IMR-90 (cell line): ENCODE data around the gene CUBN. TPM values are rescaled to one million over a fixed set of nuclear protein-coding genes. Genes with fewer than 3 reads are reported as not detected.

Source experiments
- ATAC-seq: fragments of 200-7000 bp; cut with Tn5 transposase; 2 replicates; pipeline ENCODE4 v1.9.1; 2020; ENCODE audit warnings: low read depth, mild to moderate bottlenecking, moderate library complexity
- BruUV-seq: library from RNA; stranded (reverse); fragments of 400-500 nt; replicated peaks from 2 replicates; lab custom pipeline; 2021; lab: Mats Ljungman, UMichigan
- CTCF ChIA-PET: fragments of 300-600 bp; formaldehyde crosslinking; extraction: SDS; loops from one replicate; lab custom pipeline; 2021; ENCODE audit warnings: antibody characterized with exemption; lab: Yijun Ruan, JAX
- POLR2A ChIA-PET: fragments of 300-600 bp; sonication (Branson Sonifier 250); formaldehyde crosslinking; loops from one replicate; lab custom pipeline; 2022; ENCODE audit warnings: antibody characterized with exemption; ENCODE audit not compliant: unreplicated experiment; lab: Charles Lee
- DNase-seq: peaks from one replicate; pipeline ENCODE4 v3.0.0; 2013
- H2AFZ ChIP-seq: replicated peaks from 2 replicates; pipeline ENCODE3; 2013; ENCODE audit warnings: low read length, mild to moderate bottlenecking; ENCODE audit not compliant: poor library complexity
- H2AK5ac ChIP-seq: 2 replicates; pipeline ENCODE4 v1.6.1; 2013; ENCODE audit warnings: low read depth, low read length, inconsistent platforms
- H2AK9ac ChIP-seq: replicated peaks from 2 replicates; pipeline ENCODE3; 2013; ENCODE audit warnings: mild to moderate bottlenecking, low read depth, low read length, moderate library complexity; ENCODE audit not compliant: poor library complexity
- H2BK120ac ChIP-seq: 2 replicates; pipeline ENCODE4 v1.6.1; 2013; ENCODE audit warnings: low read depth, low read length, inconsistent platforms
- H2BK15ac ChIP-seq: 3 replicates; pipeline ENCODE4 v1.6.1; 2013; ENCODE audit warnings: low read depth, low read length, inconsistent platforms
- H2BK20ac ChIP-seq: 2 replicates; pipeline ENCODE4 v1.6.1; 2013; ENCODE audit warnings: low read depth, mild to moderate bottlenecking, inconsistent platforms, low read length, moderate library complexity
- H2BK5ac ChIP-seq: 2 replicates; pipeline ENCODE4 v1.6.1; 2013; ENCODE audit warnings: mild to moderate bottlenecking, low read depth, low read length, inconsistent platforms; ENCODE audit not compliant: poor library complexity, severe bottlenecking
- H3K14ac ChIP-seq: replicated peaks from 2 replicates; pipeline ENCODE4 v1.6.1; 2013; ENCODE audit warnings: low read depth, low read length, inconsistent platforms
- H3K18ac ChIP-seq: 2 replicates; pipeline ENCODE4 v1.6.1; 2013; ENCODE audit warnings: low read depth, low read length, control low read depth
- H3K23ac ChIP-seq: 2 replicates; pipeline ENCODE4 v1.6.1; 2013; ENCODE audit warnings: low read depth, low read length, inconsistent platforms
- H3K27ac ChIP-seq: 2 replicates; pipeline ENCODE4 v1.5.1; 2013; ENCODE audit warnings: mild to moderate bottlenecking, control low read depth, low read length; ENCODE audit not compliant: insufficient read depth
- H3K27me3 ChIP-seq: 2 replicates; pipeline ENCODE4 v1.6.1; 2013; ENCODE audit warnings: low read length; ENCODE audit not compliant: control insufficient read depth, insufficient read depth
- H3K36me3 ChIP-seq: 2 replicates; pipeline ENCODE4 v1.6.1; 2013; ENCODE audit warnings: low read length, mixed read lengths; ENCODE audit not compliant: control insufficient read depth, insufficient read depth
- H3K4ac ChIP-seq: 2 replicates; pipeline ENCODE4 v1.6.1; 2013; ENCODE audit warnings: low read depth, low read length, inconsistent platforms
- H3K4me1 ChIP-seq: 2 replicates; pipeline ENCODE4 v1.6.1; 2013; ENCODE audit warnings: low read length, mixed read lengths; ENCODE audit not compliant: control insufficient read depth, insufficient read depth
- H3K4me2 ChIP-seq: 2 replicates; pipeline ENCODE4 v1.6.1; 2013; ENCODE audit warnings: low read depth, mild to moderate bottlenecking, control low read depth, low read length, moderate library complexity
- H3K4me3 ChIP-seq: 2 replicates; pipeline ENCODE4 v1.5.1; 2013; ENCODE audit warnings: low read depth, mild to moderate bottlenecking, control low read depth, low read length, moderate library complexity; ENCODE audit not compliant: insufficient read depth
- H3K56ac ChIP-seq: 2 replicates; pipeline ENCODE4 v1.6.1; 2013; ENCODE audit warnings: low read length, inconsistent platforms; ENCODE audit not compliant: insufficient read depth; ENCODE audit errors: extremely low read depth
- H3K79me1 ChIP-seq, 2 experiments: 2 replicates each; pipeline ENCODE4 v1.6.1; 2013; ENCODE audit warnings: low read length in 2 of 2, inconsistent platforms in 1 of 2, low read depth in 1 of 2
- H3K9ac ChIP-seq: 2 replicates; pipeline ENCODE4 v1.6.1; 2013; ENCODE audit warnings: low read depth, low read length, control low read depth
- H3K9me1 ChIP-seq: 2 replicates; pipeline ENCODE4 v1.6.1; 2013; ENCODE audit warnings: low read length, inconsistent platforms; ENCODE audit not compliant: insufficient read depth
- H3K9me3 ChIP-seq: 2 replicates; pipeline ENCODE4 v1.6.1; 2013; ENCODE audit warnings: low read length; ENCODE audit not compliant: control insufficient read depth, insufficient read depth
- H4K20me1 ChIP-seq: 2 replicates; pipeline ENCODE4 v1.6.1; 2013; ENCODE audit warnings: low read length, inconsistent platforms; ENCODE audit not compliant: insufficient read depth
- H4K5ac ChIP-seq: 2 replicates; pipeline ENCODE4 v1.6.1; 2013; ENCODE audit warnings: mild to moderate bottlenecking, low read depth, low read length, control low read depth
- H4K8ac ChIP-seq, 2 experiments: 2 replicates each; pipeline ENCODE4 v1.6.1; 2013; ENCODE audit warnings: low read depth in 2 of 2, low read length in 2 of 2, control low read depth in 1 of 2, inconsistent platforms in 1 of 2
- H4K91ac ChIP-seq: 2 replicates; pipeline ENCODE4 v1.6.1; 2013; ENCODE audit warnings: low read depth, low read length, inconsistent platforms; ENCODE audit not compliant: insufficient read depth
- CHD1 ChIP-seq: IDR thresholded peaks from 2 replicates; pipeline ENCODE4 v1.6.1; 2012; ENCODE audit warnings: low read depth, low read length, improper control_type of control experiment
- FOS ChIP-seq: fragments of 150-350 bp; IDR thresholded peaks from 2 replicates; pipeline ENCODE4 v1.6.1; 2016; ENCODE audit warnings: low read depth, low read length
- MAFK ChIP-seq: IDR thresholded peaks from 2 replicates; pipeline ENCODE4 v1.6.1; 2012; ENCODE audit warnings: low read depth, low read length, improper control_type of control experiment
- MAZ ChIP-seq: IDR thresholded peaks from 2 replicates; pipeline ENCODE4 v1.6.1; 2012; ENCODE audit warnings: low read depth, mild to moderate bottlenecking, low read length, improper control_type of control experiment, moderate library complexity, borderline replicate concordance
- NFE2L2 ChIP-seq: fragments of 150-350 bp; IDR thresholded peaks from 2 replicates; pipeline ENCODE4 v1.6.1; 2016; ENCODE audit warnings: low read depth, mild to moderate bottlenecking, low read length
- POLR2A ChIP-seq: IDR thresholded peaks from 2 replicates; pipeline ENCODE4 v1.6.1; 2012; ENCODE audit warnings: mild to moderate bottlenecking, low read depth, low read length
- RAD21 ChIP-seq: IDR thresholded peaks from 2 replicates; pipeline ENCODE4 v1.6.1; 2012; ENCODE audit warnings: low read length, improper control_type of control experiment
- RCOR1 ChIP-seq: IDR thresholded peaks from 2 replicates; pipeline ENCODE4 v1.6.1; 2012; ENCODE audit warnings: mild to moderate bottlenecking, low read length, improper control_type of control experiment; ENCODE audit not compliant: insufficient replicate concordance
- SMC3 ChIP-seq: fragments of 150-350 bp; IDR thresholded peaks from 2 replicates; pipeline ENCODE4 v1.6.1; 2016; ENCODE audit warnings: low read depth, mild to moderate bottlenecking, antibody characterized with exemption, low read length, moderate library complexity
- WGBS, 2 experiments: methylation state at CpG; one replicate each; pipeline versions ENCODE4 v1.1.5 to v1.1.7; 2013; ENCODE audit warnings: missing lambda C conversion rate in 2 of 2; ENCODE audit not compliant: insufficient read length in 1 of 2; ENCODE audit errors: extremely low coverage in 2 of 2; 5-methylcytosine and 5-hydroxymethylcytosine counted together
- dilution Hi-C: fragments of 300-500 bp; cut with HindIII; formaldehyde crosslinking; loops from one replicate; pipeline ENCODE4 v1.14.3; 2018; ENCODE audit warnings: low sequenced_read_pairs; ENCODE audit not compliant: unreplicated experiment
- in situ Hi-C: fragments of 300-500 bp; cut with MboI; formaldehyde crosslinking; loops from 3 replicates; pipeline ENCODE4 v1.14.3; 2019; ENCODE audit warnings: low sequenced_read_pairs, inconsistent platforms, mixed read lengths
- intact Hi-C: fragments of 100-400 bp; cut with micrococcal nuclease; formaldehyde crosslinking; loops from 2 replicates; pipeline ENCODE4 v1.10.0; 2022
- polyA plus RNA-seq, 3 experiments: library from polyadenylated mRNA; depleted of rRNA; stranded (reverse); fragments of >200 nt; gene quantifications; 2 replicates each; pipeline ENCODE4 v1.2.3, GENCODE V29; 2012; ENCODE audit warnings: low replicate concordance in 1 of 3
- total RNA-seq: library from RNA; depleted of rRNA; stranded (reverse); fragments of >200 nt; gene quantifications from 2 replicates; pipeline ENCODE4 v1.2.3, GENCODE V29; 2012
- TF ChIP-seq, protein P1 (sequence below): fragments of 150-350 bp; IDR thresholded peaks from 2 replicates; pipeline ENCODE4 v1.6.1; 2016; ENCODE audit warnings: low read depth, mild to moderate bottlenecking, low read length, moderate library complexity, borderline replicate concordance

CUBN gene
- total and polyA plus RNA-seq, 2 of the 4 experiments (the other 2 are of a cell fraction): 0.19 to 0.54 TPM

DNA sequence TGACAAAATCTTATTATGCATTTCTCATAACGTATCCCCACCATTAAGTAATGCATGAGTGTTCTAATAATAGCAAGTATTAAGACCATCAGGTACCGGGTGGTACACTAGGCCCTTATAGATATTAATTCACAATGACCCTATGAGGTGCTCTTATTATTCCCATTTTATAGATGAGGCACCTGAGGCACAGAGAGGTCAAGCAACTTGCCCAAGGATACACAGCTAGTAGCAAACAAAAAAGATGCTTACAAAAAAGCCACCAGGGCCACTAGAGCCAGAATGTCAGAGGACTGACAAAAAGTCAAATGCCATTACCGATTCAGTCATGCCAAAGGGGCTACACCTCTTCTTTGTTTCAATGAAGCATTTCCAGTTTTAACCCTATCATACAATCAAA is 318.3 kb downstream of the CUBN start:
- Histone ChIP-seq H4K8ac (no peak overlapping the region), H2BK120ac (no peak overlapping the region), H4K5ac (no peak overlapping the region), H2AK5ac (no peak overlapping the region), H2AK9ac (no peak overlapping the region), H2BK20ac (no peak overlapping the region), H2BK15ac (no peak overlapping the region), H3K36me3 (peaks cover 4% of the 10 kb centered on the region), H3K9me3 (no peaks in the 10 kb centered on the region), H3K23ac (no peak overlapping the region), H3K9ac (no peak overlapping the region), H3K18ac (no peak overlapping the region), H3K14ac (no peak overlapping the region), H2AFZ (no peak overlapping the region), H3K56ac (no peak overlapping the region), H3K9me1 (peaks cover 17% of the 10 kb centered on the region), H3K4me2 (no peak overlapping the region), H3K27ac (no peak overlapping the region), H3K4ac (no peak overlapping the region), H4K91ac (no peak overlapping the region), H3K79me1 (peaks cover 26 to 66% of the 10 kb centered on the region in 2 experiments), H4K20me1 (peaks cover 36% of the 10 kb centered on the region), H3K4me1 (peaks cover 6% of the 10 kb centered on the region), H3K27me3 (no peaks in the 10 kb centered on the region), H3K4me3 (no peak overlapping the region), H2BK5ac (no peak overlapping the region)
- in situ Hi-C loops (no loop called here), dilution Hi-C loops (no loop called here), intact Hi-C loops (no loop called here)
- CTCF ChIA-PET: no interaction called here
- TF ChIP-seq MAFK (no peak), RAD21 (no peak), POLR2A (no peak), CHD1 (no peak), MAZ (no peak), RCOR1 (no peak), NFE2L2 (no peak), FOS (no peak), SMC3 (no peak)
- TF ChIP-seq, protein P1, sequence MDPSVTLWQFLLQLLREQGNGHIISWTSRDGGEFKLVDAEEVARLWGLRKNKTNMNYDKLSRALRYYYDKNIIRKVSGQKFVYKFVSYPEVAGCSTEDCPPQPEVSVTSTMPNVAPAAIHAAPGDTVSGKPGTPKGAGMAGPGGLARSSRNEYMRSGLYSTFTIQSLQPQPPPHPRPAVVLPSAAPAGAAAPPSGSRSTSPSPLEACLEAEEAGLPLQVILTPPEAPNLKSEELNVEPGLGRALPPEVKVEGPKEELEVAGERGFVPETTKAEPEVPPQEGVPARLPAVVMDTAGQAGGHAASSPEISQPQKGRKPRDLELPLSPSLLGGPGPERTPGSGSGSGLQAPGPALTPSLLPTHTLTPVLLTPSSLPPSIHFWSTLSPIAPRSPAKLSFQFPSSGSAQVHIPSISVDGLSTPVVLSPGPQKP: no peak
- BruUV-seq: no TSS peak
- POLR2A ChIA-PET: no interaction called here
- no peak for DNase-seq
- WGBS, 2 experiments: 17% methylated on average over 1 of the region's 3 CpGs; no CpG with 5 or more reads in 1 of the 2 experiments
- ATAC-seq: no peak
